GM18858 (cell line): Measurements from ENCODE around the gene PODXL.

Experiments used
- ATAC-seq: cut with Tn5 transposase; IDR thresholded peaks from one replicate; pipeline ENCODE4 v1.9.1; 2021; ENCODE audit not compliant: unreplicated experiment

Gene PODXL

GRCh38 chr7:131455001-131455400 is 101.4 kb downstream of the PODXL start:
- ATAC-seq = no peak

- no peak for ATAC-seq
These were observed 101.9 kb downstream of the PODXL start for GRCh38 chr7:131454498-131454897.
